C4-2B (cell line): ENCODE measurements around the gene GTPBP4.

Source experiments
- H3K27ac ChIP-seq: fragments of 450-650 bp; 2 replicates; pipeline ENCODE4 v1.5.1; 2017
- ZFX ChIP-seq: fragments of 450-650 bp; IDR thresholded peaks from 2 replicates; pipeline ENCODE4 v1.6.1; 2017
- TF ChIP-seq, protein P1 (sequence below): fragments of 450-650 bp; conservative IDR thresholded peaks from 2 replicates; pipeline ENCODE4 v1.5.1; 2017; ENCODE audit warnings: mild to moderate bottlenecking

The GTPBP4 gene

DNA sequence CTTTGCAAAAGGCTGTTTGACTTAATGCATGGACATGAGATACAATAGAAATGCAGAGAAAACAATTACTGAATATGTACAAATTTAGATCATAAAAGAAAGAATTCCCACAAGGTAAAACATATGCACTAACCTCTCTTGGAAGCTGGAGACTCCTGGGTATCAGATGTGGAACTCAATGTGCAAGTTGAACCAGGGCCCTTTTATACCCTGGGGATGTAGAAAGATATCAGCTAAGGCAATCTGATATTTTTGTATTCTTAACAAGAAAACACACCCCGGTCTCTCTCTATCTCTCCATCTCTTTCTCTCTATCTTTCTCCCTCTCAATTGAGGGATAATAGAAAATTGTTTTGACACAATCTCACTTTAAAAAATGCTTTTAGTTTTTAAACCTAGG is 37.4 kb downstream of the GTPBP4 start, which contains the start of gene IDI2:
Gene IDI2 (minus strand): TSS at position 177 of the 400 bp plus-strand sequence. CDS start 1,136 bp downstream, outside the sequence.
- no peak within 1 kb of the TSS for H3K27ac ChIP-seq
- TF ChIP-seq, protein P1, sequence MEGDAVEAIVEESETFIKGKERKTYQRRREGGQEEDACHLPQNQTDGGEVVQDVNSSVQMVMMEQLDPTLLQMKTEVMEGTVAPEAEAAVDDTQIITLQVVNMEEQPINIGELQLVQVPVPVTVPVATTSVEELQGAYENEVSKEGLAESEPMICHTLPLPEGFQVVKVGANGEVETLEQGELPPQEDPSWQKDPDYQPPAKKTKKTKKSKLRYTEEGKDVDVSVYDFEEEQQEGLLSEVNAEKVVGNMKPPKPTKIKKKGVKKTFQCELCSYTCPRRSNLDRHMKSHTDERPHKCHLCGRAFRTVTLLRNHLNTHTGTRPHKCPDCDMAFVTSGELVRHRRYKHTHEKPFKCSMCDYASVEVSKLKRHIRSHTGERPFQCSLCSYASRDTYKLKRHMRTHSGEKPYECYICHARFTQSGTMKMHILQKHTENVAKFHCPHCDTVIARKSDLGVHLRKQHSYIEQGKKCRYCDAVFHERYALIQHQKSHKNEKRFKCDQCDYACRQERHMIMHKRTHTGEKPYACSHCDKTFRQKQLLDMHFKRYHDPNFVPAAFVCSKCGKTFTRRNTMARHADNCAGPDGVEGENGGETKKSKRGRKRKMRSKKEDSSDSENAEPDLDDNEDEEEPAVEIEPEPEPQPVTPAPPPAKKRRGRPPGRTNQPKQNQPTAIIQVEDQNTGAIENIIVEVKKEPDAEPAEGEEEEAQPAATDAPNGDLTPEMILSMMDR, result no peak
- no peak for TF ChIP-seq ZFX

DNA sequence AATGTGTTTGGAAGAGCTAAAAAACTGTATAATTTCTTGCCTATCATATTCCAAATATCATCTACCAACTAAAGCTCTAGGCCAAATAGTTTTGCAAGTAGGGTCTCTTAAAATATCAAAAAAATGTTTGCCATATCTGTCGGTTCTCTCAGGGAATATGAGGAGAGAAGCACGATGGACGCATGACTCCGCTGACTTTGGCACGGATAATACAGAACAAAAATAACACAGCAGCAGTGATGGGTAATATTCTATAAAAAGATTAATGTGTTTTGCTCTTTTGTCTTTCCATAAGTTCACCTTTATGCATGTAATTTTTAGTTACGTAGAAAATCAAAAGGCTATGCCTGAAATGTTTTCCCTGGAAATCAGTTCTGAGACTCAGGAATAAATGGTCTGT is 38.3 kb downstream of the GTPBP4 start:
- H3K27ac ChIP-seq, result no peak overlapping the region
- TF ChIP-seq ZFX, result no peak
- TF ChIP-seq, protein P1, result no peak

DNA sequence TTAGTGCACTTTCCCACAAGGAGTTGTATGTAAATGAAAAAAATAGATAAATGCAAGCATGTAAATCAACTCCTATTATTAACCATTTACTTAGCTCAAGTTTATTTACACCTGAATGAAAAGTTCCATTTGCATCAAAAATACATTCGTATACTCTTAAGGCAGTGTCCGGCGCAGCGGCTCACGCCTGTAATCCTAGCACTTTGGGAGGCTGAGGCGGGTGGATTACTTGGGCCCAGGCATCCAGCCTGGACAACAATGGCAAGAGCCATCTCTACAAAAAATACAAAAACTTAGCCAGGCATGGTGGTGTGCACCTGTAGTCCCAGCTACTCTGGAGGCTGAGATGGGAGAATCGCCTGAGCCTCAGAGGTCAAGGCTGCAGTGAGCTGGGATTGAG is 41.6 kb downstream of the GTPBP4 start:
- H3K27ac ChIP-seq, result no peak overlapping the region
- TF ChIP-seq, protein P1, result no peak
- TF ChIP-seq ZFX, result no peak

DNA sequence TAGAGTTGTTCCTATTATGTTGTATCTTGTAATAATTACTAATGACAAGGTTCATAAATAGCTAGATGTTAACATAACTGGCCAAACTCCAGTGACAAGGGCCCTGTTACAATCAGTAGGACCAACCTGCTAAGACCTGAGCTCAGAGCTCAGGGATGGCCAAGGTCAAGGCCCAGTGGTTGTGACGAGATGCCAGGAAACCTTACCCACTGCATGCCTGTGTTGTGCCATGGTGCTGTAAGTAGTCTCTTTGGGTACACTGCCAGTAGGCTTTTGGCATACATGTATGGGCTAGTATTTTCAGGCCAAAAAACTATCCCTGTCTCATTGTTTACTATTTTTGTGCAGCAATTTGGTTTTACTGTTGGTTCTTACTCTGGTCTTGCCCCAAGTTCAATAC is 45.4 kb downstream of the GTPBP4 start:
- TF ChIP-seq ZFX, result no peak
- TF ChIP-seq, protein P1, result no peak
- peak overlapping the region; percentile 71 for H3K27ac ChIP-seq

DNA sequence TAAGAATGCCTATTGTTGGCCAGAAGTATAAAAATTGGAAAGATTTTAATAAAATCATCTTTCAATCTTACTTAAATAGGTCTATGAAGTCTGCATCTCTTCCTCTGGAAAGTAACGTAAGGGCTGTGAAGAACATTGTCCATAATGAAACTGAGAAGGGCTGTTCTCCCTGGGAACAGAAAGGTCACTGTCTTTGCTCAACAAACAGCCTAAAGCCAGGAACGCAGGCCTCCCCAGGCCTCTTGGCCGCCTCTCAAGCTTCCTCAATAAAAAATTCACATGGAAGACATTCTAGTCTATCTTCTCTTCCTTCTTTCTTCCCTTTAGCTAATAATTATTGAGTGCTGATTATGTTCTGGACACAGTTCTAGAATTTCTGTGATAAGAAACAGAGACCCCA is 46.5 kb downstream of the GTPBP4 start:
- no peak; the same call in 1 of the 2 replicates for TF ChIP-seq ZFX
- TF ChIP-seq, protein P1, result no peak

DNA sequence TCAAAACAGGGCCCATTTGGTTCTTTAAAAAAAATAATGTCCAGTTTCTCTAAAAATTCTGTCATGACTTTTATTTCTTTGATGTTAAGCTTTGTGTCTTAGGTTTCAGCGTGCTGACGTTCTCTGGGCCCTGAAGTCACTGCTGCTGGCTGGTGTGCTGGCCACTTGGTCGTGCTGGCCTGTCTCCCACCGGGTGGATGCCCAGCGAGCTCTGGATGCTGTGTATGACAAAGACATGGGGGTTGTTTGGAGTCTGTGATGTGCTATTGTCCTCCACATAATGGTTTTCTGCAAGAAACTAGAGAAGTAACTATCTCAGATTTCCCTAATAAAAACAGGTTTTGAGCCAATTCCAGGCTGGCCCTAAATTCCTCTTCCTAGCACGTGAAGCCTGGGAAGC is 47.0 kb downstream of the GTPBP4 start:
- peak overlapping the region; percentile 71 for H3K27ac ChIP-seq
- no peak for TF ChIP-seq ZFX
- TF ChIP-seq, protein P1, result no peak

More for the DNA sequence above, 46.5 kb downstream of the GTPBP4 start:
- H3K27ac ChIP-seq, result peak overlapping the region; percentile 71

DNA sequence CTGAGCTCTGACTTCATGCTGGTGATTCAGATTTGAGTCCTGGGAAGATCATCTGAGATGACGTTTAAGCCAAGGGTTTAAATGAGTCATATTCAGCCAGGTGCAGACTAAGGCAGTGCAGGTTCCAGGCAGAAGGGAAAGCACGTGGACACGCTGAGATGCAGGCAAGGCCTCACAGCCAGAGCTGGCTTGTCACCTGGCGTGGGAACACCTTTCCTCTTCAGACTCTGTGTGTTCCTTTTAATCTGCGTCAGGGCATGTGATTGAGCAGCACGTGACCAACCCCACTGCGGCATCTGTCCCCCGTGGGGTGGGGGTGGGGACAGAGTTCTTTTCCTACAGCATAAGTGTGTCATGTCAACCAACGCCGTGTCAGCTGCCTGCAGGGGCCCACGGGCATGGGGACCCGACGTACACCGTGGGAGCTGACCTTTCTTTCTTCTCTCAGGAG is 48.1 kb downstream of the GTPBP4 start:
- peak overlapping the region; percentile 71 for H3K27ac ChIP-seq
- no peak for TF ChIP-seq ZFX
- TF ChIP-seq, protein P1, result no peak
